Dendritic cell treated with granulocyte-macrophage colony-stimulating factor and Interleukin-4, amounts not matched to agents 40 ng/mL and 50 ng/mL, for 4 days (primary cell): ENCODE data around the gene TNS4.

Experiments used
- H3K27ac Mint-ChIP-seq: one replicate; pipeline ENCODE4 v1.8.0; 2022; ENCODE audit warnings: mild to moderate bottlenecking, mixed read lengths
- H3K27me3 Mint-ChIP-seq: one replicate; pipeline ENCODE4 v1.8.0; 2022; ENCODE audit warnings: mild to moderate bottlenecking, mixed read lengths
- H3K36me3 Mint-ChIP-seq: one replicate; pipeline ENCODE4 v1.8.0; 2022; ENCODE audit warnings: low read depth, mixed read lengths
- H3K4me1 Mint-ChIP-seq: one replicate; pipeline ENCODE4 v1.8.0; 2022; ENCODE audit warnings: low read depth, mixed read lengths
- H3K4me3 Mint-ChIP-seq: one replicate; pipeline ENCODE4 v1.8.0; 2022; ENCODE audit warnings: mild to moderate bottlenecking, moderate library complexity, mixed read lengths
- H3K9me3 Mint-ChIP-seq: one replicate; pipeline ENCODE4 v1.8.0; 2022; ENCODE audit warnings: mixed read lengths
- intact Hi-C: fragments of 100-400 bp; cut with micrococcal nuclease; formaldehyde crosslinking; loops from one replicate; pipeline ENCODE4 v1.15.0; 2022

The TNS4 gene

DNA sequence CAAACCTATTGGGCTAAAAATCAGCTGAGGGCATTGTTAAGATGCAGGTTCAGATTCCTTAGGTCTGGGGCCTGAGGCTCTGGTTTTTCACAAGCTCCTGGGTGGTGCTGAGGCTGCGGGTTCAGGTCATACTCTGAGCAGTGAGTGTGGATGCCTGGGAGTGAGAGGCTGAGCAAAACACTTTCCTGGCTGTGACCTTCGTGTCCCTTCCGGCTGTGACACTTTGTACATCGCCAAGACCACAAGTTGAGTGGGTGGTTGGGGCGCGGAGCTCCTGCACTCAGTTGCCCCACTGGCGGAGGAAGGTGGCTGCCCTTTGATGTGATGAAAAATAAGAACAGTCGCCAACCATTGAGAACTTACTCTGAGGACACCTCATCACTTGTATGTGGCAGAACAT is 39.0 kb upstream of the TNS4 start:
- Mint-ChIP-seq H3K4me3 (no peak overlapping the region), H3K27ac (no peak overlapping the region), H3K27me3 (peaks cover 16% of the 10 kb centered on the region), H3K9me3 (no peaks in the 10 kb centered on the region), H3K36me3 (no peaks in the 10 kb centered on the region), H3K4me1 (peaks cover 11% of the 10 kb centered on the region)
- intact Hi-C loops: no loop called here

DNA sequence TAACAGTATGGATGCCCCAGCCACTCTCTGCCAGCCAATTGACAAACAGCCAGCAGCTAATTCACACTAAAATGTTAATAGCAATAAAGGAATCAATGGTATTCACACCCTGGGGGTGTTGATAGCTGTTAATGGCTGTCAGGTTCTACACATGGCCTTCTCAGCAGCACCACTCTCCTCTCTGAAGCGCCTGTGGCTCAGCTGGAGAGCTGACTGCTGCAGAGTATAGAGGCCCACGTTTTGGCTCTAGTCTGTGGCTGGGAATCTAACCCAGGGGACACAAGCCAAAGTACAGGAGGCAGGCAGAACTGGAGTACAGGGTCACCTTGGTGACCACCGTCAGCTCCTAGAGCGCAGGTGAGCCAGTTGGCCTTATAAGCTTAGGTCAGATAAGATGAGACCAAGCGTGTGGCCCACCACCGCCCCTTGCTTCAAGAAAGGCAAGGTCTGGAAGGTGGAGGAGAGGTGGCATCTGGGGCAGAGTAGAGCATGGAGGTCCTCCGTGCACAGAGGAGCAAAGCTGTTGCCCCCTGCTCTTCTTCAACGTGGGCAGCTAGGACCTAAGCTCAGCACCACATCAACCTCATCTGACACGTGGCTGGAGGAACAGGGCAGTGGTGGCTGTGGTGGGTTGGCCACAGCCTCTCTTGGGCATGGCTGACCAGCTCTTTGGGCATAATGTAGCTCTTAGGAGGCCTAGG is 38.4 kb upstream of the TNS4 start:
- Mint-ChIP-seq H3K4me3 (no peak overlapping the region), H3K27ac (no peak overlapping the region), H3K36me3 (no peaks in the 10 kb centered on the region), H3K27me3 (peaks cover 16% of the 10 kb centered on the region), H3K9me3 (no peaks in the 10 kb centered on the region), H3K4me1 (peaks cover 11% of the 10 kb centered on the region)
- intact Hi-C loops: no loop called here

DNA sequence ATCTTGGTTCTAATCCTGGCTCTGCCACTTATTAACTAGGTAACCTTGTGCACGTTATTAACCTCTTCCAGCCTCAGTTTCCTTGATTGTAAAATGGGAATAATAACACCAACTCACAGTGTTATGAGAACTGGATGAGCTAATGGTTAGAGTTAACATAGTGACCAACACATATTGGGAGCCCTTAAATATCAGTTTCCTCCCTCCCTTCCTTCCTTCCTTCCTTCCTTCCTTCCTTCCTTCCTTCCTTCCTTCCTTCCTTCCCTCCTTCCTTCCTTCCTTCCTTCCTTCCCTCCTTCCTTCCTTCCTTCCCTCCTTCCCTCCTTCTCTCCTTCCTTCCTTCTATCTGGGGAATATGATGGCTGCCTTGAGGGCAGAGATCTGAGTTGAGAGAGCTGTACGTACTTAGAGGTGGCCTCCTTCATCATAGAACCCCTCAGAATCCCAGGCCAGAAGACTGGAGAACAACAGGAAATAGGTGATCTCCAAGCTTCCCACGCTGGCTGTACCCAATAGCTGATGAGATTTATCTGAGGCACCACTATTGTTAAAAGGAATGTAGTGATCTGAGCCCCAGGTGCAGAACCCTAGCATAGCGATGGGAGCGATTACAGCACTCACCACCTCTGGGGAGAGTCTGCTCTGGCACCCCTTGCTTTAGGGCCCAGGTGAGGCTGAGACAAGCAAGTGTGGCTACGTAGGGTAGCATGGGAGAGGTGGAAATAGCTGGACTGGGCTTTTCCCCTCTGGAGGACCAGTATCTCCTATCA is 37.7 kb upstream of the TNS4 start:
- intact Hi-C loops: no loop called here
- H3K9me3 Mint-ChIP-seq: no peaks in the 10 kb centered on the region
- peaks cover 21% of the 10 kb centered on the region for H3K27me3 Mint-ChIP-seq

DNA sequence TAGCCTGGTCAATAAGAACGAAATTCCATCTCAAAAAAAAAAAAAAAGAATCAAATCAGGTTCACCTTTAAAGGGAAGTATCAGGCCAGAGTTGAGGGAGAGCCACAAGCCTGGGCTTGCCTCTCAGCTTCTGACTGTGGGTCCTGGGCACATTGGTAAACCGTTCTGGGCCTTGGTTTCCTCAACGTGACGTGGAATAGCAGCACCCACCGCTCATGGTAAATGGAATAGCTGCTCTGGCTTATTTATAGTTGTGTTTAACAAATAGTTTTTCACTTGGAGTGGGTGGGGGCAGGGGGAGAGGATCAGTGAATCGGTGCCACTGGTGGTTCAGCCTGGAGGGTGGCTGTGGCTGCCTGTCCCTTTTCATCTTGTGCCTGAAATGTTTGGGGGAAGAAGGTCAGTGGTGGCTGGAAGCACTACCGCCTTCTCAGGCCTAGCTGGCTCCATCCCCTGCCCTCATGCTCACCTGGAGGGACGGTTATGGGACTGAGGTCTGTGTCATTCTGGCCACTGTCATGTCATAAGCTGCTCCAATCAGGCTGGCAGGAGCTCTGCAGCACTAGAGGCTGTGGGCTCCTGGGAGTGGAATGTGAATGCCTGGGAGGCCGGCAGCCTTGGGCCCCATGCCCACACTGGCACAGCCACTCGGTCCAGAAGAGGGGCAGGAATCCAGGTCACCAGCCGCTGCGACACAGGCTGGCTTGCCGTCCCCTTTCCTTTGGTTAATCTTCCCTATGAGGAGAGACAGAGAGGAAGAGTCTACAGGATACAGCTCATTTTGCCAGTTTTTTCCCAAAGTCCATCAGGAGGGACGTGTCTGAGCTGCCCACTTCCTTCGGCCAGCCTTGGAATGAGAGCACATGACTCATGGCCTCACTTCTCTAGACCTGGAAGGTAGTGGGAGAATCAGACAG is 36.9 kb upstream of the TNS4 start:
- no peaks in the 10 kb centered on the region for H3K36me3 Mint-ChIP-seq
- peaks cover 19% of the 10 kb centered on the region for H3K4me1 Mint-ChIP-seq
- no peak overlapping the region for H3K27ac Mint-ChIP-seq
- intact Hi-C loops: no loop called here
- H3K9me3 Mint-ChIP-seq: no peaks in the 10 kb centered on the region
- H3K27me3 Mint-ChIP-seq: peaks cover 24% of the 10 kb centered on the region
- no peak overlapping the region for H3K4me3 Mint-ChIP-seq

More for the DNA sequence above, 37.7 kb upstream of the TNS4 start:
- no peak overlapping the region for H3K27ac Mint-ChIP-seq
- H3K4me3 Mint-ChIP-seq: no peak overlapping the region
- peaks cover 11% of the 10 kb centered on the region for H3K4me1 Mint-ChIP-seq
- no peaks in the 10 kb centered on the region for H3K36me3 Mint-ChIP-seq

DNA sequence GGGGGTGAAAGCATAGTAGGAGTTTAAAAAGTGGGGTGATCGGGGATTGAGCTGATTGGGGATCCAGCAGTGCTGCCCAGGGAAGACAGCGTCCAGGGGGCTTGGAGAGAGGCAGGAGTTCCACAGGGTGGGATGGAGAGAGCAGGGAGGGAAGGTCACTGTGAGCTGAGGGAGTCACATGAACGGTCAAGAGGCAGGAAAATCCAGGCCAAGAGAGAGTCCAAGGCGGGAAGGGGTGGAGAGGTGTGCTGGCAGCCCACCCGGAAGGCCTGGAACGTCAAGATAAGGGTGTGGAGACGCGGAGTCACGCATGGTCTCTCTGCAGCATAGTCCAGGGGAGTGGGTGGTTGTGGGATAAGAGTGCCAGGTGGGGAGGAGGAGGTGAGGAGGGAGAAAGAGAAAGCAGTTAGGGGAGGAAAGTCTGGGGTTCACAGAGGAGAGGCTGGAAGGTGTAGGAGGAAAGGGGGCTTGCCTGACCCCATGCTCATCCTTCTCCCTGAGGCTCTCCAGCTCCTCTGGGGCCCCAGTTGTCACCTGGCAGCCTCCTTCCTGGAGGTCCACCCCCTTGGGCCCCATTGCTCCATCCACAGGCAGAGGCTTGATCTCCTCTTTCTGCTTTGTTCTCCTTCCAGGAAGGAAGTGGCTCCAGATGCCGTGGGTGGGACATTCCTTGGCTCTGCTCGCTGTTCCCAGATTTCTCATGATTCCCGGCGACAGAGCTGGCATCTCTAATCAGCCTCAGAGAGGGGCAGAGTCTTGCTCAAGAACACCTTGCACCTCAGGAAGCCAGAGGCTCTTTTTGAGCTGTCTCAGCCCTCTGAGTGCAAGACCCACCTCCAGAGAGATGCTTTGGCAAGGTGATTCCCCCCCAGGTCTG is 35.1 kb upstream of the TNS4 start:
- Mint-ChIP-seq H3K27ac (no peak overlapping the region), H3K36me3 (no peaks in the 10 kb centered on the region), H3K4me3 (no peak overlapping the region), H3K27me3 (peaks cover 24% of the 10 kb centered on the region), H3K4me1 (peaks cover 22% of the 10 kb centered on the region), H3K9me3 (no peaks in the 10 kb centered on the region)
- intact Hi-C loops: no loop called here

DNA sequence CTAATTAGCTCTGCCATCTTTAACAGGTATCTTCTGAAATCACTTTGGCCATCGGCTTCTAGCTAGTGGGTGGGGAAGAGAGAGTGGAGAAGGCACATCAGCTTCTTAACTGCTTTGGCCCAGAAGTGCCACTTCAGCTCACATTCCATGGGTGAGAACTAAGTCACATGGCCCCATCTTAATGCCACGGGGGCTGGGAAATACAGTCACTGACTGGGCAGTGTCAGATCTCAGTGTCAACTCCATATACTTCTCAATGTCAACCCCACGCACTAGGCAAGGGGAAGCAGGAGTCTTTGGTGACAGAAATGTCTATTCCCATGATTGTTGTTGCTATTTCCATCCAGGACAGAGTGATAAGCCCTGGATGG is 34.5 kb upstream of the TNS4 start:
- intact Hi-C loops: no loop called here
- H3K4me3 Mint-ChIP-seq: no peak overlapping the region
- H3K27ac Mint-ChIP-seq: no peak overlapping the region
- no peaks in the 10 kb centered on the region for H3K36me3 Mint-ChIP-seq
- peaks cover 26% of the 10 kb centered on the region for H3K27me3 Mint-ChIP-seq
- peaks cover 22% of the 10 kb centered on the region for H3K4me1 Mint-ChIP-seq
- H3K9me3 Mint-ChIP-seq: no peaks in the 10 kb centered on the region

DNA sequence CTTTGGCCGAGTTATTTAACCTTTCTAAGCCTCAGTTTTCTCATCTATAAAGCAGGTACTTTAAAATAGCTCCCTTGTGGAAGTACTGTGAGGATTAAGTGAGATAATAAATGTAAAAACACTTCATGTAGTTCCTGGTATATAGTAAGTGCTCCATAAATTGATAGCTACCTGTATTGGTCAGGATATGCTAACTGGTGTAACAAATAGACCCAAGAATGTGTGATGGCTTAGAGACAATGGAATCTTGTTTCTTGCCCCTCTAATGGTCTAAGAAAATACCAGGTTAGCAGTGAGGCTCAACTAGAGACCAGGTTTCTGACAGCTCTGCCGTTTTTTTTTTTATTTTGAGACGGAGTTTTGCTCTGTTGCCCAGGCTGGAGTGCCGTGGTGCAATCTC is 34.0 kb upstream of the TNS4 start:
- H3K36me3 Mint-ChIP-seq: no peaks in the 10 kb centered on the region
- H3K9me3 Mint-ChIP-seq: no peaks in the 10 kb centered on the region
- no peak overlapping the region for H3K27ac Mint-ChIP-seq
- intact Hi-C loops: no loop called here
- peaks cover 22% of the 10 kb centered on the region for H3K4me1 Mint-ChIP-seq
- peaks cover 31% of the 10 kb centered on the region for H3K27me3 Mint-ChIP-seq
- no peak overlapping the region for H3K4me3 Mint-ChIP-seq

DNA sequence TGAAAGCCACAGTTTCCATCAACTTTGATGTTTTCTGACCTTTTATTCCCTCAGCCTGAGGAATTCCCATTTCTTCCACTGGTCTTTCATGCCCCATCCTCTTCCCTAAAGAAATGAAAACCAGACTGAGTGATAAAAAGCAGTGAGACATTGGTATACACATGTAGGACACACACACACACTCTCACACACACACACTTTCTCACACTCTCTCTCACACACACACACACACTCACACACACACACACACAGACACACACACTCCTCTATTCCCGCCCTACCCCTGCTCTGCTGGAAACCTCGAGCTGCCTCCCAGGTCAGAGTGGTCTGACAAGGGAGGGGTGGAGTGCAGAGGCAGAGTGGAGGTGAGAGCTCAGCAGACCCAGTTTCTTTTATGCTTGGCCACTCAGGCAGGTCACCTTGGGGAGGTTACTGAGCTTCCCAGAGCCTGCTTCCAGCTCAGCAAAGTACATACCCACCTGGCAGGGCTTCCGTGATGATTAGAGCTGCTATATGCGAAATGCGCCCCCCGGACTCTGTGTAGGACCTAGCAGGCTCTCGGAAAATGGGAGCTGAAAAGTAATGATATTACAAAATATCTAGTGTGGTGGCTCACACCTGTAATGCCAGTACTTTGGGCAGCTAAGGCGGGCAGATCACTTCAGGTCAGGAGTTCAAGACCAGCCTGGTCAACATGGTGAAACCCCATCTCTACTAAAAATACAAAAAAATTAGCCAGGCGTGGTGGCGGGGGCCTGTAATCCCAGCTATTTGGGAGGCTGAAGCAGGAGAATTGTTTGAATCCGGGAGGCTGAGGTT is 33.2 kb upstream of the TNS4 start:
- Mint-ChIP-seq H3K9me3 (no peaks in the 10 kb centered on the region), H3K27me3 (peaks cover 33% of the 10 kb centered on the region), H3K36me3 (no peaks in the 10 kb centered on the region), H3K4me1 (peaks cover 22% of the 10 kb centered on the region), H3K4me3 (no peak overlapping the region), H3K27ac (no peak overlapping the region)
- intact Hi-C loops: no loop called here

DNA sequence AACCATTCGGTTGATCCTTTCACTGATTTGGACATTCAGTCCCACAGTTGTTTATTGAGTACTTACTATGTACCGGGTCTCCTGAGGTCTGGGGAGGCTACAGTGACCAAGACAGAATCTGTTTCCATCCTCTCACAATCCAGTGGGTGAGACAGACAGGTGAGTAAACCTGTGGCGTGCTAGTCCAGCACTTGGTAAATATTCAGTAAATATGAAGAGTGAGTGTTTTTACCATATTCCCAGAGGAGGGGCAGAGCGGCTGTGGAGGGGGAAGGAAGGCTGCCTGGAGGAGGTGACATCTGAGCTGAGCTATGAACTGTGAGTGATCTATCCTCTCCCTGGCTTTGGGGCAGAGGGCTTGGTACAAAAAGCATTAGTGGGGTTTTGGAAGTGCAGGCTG is 32.5 kb upstream of the TNS4 start:
- Mint-ChIP-seq H3K27ac (no peak overlapping the region), H3K4me1 (peaks cover 22% of the 10 kb centered on the region), H3K9me3 (no peaks in the 10 kb centered on the region), H3K36me3 (no peaks in the 10 kb centered on the region), H3K27me3 (peaks cover 31% of the 10 kb centered on the region), H3K4me3 (no peak overlapping the region)
- intact Hi-C loops: loop anchor here (1.0 to 2.0 kb wide), 3 partner anchors 93 to 176 kb away; no protein-coding TSS in a partner anchor

DNA sequence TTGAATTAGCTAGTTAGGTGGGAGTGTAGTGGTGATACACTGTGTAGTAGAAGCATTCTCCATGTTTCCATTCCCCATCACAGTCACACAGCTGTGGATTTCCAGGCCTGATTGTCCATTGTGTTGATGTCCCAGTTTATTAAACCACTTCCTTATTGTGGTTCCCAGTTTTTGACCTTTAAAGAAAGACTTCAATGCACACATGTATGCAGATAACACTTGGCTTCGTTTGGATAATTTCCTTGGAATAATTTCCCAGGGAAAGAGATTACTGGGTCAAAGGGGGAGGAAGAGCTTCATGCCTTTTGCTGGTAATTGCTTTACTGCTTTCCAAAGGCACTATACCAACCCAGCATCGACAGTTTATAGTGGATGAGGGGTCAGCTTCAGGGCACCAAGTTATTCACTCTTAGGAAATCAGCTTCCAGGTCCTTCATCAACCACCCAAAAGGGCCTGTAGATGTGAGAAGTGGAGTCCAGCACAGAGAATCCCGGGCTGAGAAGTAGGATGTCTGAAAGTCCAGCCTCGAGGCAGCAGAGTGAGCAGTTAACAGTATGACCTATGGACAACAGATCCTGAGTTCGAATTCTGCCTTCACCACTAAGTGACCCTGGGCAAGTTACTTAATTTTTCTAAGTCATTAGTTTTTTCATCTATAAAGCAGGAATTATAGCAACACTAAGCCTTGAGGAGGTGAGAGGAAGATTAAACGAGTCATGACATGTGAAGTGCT is 31.3 kb upstream of the TNS4 start:
- Mint-ChIP-seq H3K9me3 (no peaks in the 10 kb centered on the region), H3K4me1 (peaks cover 22% of the 10 kb centered on the region), H3K36me3 (no peaks in the 10 kb centered on the region), H3K27me3 (peaks cover 40% of the 10 kb centered on the region), H3K27ac (no peak overlapping the region), H3K4me3 (no peak overlapping the region)
- intact Hi-C loops: loop anchor here (1.0 to 2.0 kb wide), 3 partner anchors 92 to 174 kb away; no protein-coding TSS in a partner anchor

DNA sequence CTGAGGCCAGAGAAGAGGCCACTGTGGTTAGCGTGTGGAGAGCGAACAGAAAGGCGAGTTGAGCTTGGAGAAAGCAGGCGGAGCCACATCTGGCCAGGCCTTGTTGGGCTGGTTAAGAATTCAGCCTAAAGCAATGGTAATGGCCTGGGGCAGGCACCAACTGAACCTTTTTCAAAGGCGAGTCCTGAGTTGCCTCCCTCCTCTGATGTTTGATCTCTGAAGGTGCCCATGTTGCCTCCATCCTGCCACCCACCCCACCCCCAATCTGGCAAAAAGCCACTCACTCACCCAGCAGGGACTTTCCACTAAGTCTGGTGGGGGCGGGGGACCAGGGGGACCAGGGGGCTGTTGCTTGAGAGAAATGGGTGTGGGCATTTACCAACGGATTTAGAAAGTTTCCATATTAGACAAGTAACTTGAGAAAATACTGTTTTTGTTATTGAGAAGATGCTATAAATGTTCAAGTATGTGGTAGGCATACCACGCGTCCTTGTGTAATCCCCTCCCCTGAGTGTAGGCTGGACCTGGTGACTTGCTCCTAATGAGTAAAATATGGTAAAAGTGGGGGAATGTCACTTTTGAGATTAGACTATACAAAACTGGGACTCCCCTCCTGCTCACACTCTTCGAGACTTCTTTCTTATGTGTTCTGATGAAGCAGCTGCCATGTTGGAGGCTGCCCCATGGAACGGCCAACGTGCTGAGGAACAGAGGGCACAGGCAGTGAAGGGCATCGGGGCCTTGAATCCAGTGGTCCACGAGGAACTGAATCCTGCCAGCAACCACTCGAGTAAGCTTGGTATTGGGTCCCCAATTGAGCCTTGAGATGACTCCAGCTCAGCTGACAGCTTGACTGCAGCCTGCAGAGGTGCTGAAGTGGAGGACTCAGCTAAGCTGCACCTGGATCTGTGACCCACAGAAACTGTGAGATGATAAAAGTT is 29.9 kb upstream of the TNS4 start:
- H3K9me3 Mint-ChIP-seq: no peaks in the 10 kb centered on the region

More for the DNA sequence above, 29.9 kb upstream of the TNS4 start:
- H3K4me3 Mint-ChIP-seq: no peak overlapping the region
- intact Hi-C loops: no loop called here
- no peak overlapping the region for H3K27ac Mint-ChIP-seq
- H3K27me3 Mint-ChIP-seq: peaks cover 43% of the 10 kb centered on the region
- H3K36me3 Mint-ChIP-seq: no peaks in the 10 kb centered on the region
- H3K4me1 Mint-ChIP-seq: peaks cover 26% of the 10 kb centered on the region
